HepG2 (cell line): Measurements from ENCODE around the gene RARS2. TPM values are rescaled to one million over a fixed set of nuclear protein-coding genes. Genes with fewer than 3 reads are reported as not detected.

Source experiments
- AFF4 ChIP-seq: sonication (generic); formaldehyde crosslinking; IDR thresholded peaks from 2 replicates; pipeline ENCODE4 v1.4.0; 2020; ENCODE audit warnings: missing genetic modification reagents
- CREB3 ChIP-seq: sonication (generic); formaldehyde crosslinking; IDR thresholded peaks from 2 replicates; pipeline ENCODE4 v1.5.0; 2020; ENCODE audit warnings: missing genetic modification reagents
- GABPA ChIP-seq, 2 experiments: IDR thresholded peaks; 2 replicates each; pipeline ENCODE4 v1.6.1; 2011 to 2016; ENCODE audit warnings: low read depth in 2 of 2, low read length in 1 of 2, missing biosample characterization in 1 of 2, missing genetic modification characterization in 1 of 2
- GATA4 ChIP-seq: sonication (generic); IDR thresholded peaks from 2 replicates; pipeline ENCODE4 v1.6.1; 2016; ENCODE audit warnings: antibody characterized with exemption, low read depth, borderline replicate concordance
- HDAC1 ChIP-seq: sonication (generic); formaldehyde crosslinking; IDR thresholded peaks from 2 replicates; pipeline ENCODE4 v1.5.1; 2020; ENCODE audit warnings: mild to moderate bottlenecking, missing genetic modification reagents
- NKX3-1 ChIP-seq: sonication (generic); formaldehyde crosslinking; IDR thresholded peaks from 2 replicates; pipeline ENCODE4 v1.5.0; 2020; ENCODE audit warnings: missing genetic modification reagents
- SNAPC4 ChIP-seq: sonication (generic); formaldehyde crosslinking; IDR thresholded peaks from 2 replicates; pipeline ENCODE4 v1.4.0; 2020; ENCODE audit warnings: mild to moderate bottlenecking, missing genetic modification reagents
- SRSF9 ChIP-seq: fragments of 200-400 bp; formaldehyde crosslinking; IDR thresholded peaks from 2 replicates; pipeline ENCODE4 v1.6.1; 2018; ENCODE audit warnings: borderline replicate concordance, mild to moderate bottlenecking, low read depth, low read length; ENCODE audit not compliant: insufficient read depth, poor library complexity, severe bottlenecking
- ZFP36L2 ChIP-seq: sonication (generic); formaldehyde crosslinking; IDR thresholded peaks from 2 replicates; pipeline ENCODE4 v1.4.0; 2020; ENCODE audit warnings: missing genetic modification reagents
- ZNF142 ChIP-seq: sonication (generic); formaldehyde crosslinking; IDR thresholded peaks from 2 replicates; pipeline ENCODE4 v1.4.0; 2020; ENCODE audit warnings: missing genetic modification reagents
- ZNF343 ChIP-seq: sonication (generic); formaldehyde crosslinking; IDR thresholded peaks from 2 replicates; pipeline ENCODE4 v1.4.0; 2020; ENCODE audit warnings: mild to moderate bottlenecking, missing genetic modification reagents
- ZNF670 ChIP-seq: sonication (generic); formaldehyde crosslinking; IDR thresholded peaks from 2 replicates; pipeline ENCODE4 v1.8.0; 2022; ENCODE audit warnings: mild to moderate bottlenecking, missing genetic modification reagents, borderline replicate concordance
- ZNF776 ChIP-seq: sonication (generic); formaldehyde crosslinking; IDR thresholded peaks from 2 replicates; pipeline ENCODE4 v1.4.0; 2020; ENCODE audit warnings: mild to moderate bottlenecking, missing genetic modification reagents
- ZNF790 ChIP-seq: sonication (generic); formaldehyde crosslinking; IDR thresholded peaks from 2 replicates; pipeline ENCODE4 v1.8.0; 2022; ENCODE audit warnings: missing genetic modification reagents, mild to moderate bottlenecking, borderline replicate concordance
- polyA plus RNA-seq, 8 experiments: library from polyadenylated mRNA; depleted of rRNA in 3 of 8; stranded (reverse) in 7 of 8; unstranded in 1 of 8; fragments of >200 nt; fragmentation: Illumina TruSeq in 4 of 8; extraction: Trizol in 4 of 8; gene quantifications; 2 replicates each; pipeline versions ENCODE4 v1.2.1 to v1.2.3, GENCODE V29; 2011 to 2016; ENCODE audit warnings: low read depth in 4 of 8, missing spikeins in 1 of 8, mixed read lengths in 1 of 8; ENCODE audit not compliant: insufficient read depth in 1 of 8
- total RNA-seq, 5 experiments: library from RNA; depleted of rRNA; stranded (reverse); fragments of >200 nt; fragmentation: Illumina TruSeq; extraction: Trizol; gene quantifications; 2 replicates each; pipeline ENCODE4 v1.2.3, GENCODE V29; 2016; ENCODE audit warnings: low read depth in 1 of 5

Gene RARS2
- total and polyA plus RNA-seq, 2 of the 13 experiments (the other 11 are each of a cell fraction or from before 2014, with no cell fraction given), result 23.4 to 80.1 TPM

GRCh38 chr6:87583822-87584221 is 6.0 kb downstream of the RARS2 start (continued):
- TF ChIP-seq ZFP36L2 (CRISPR knock-in tag) (no peak), SRSF9 (no peak), AFF4 (no peak), SNAPC4 (CRISPR knock-in tag) (no peak), ZNF343 (CRISPR knock-in tag) (no peak), ZNF670 (no peak), GABPA (IDR thresholded peaks at IDR 0.05; ENCODE audit: low read depth, low read length) (no peak), GABPA (CRISPR knock-in tag; IDR thresholded peaks at IDR 0.05; ENCODE audit: low read depth) (no peak), ZNF142 (CRISPR knock-in tag) (no peak), ZNF790 (CRISPR knock-in tag) (no peak), GATA4 (peak; percentile 85), HDAC1 (CRISPR knock-in tag) (no peak), NKX3-1 (peak; percentile 59; the same call in 1 of the 2 replicates), CREB3 (CRISPR knock-in tag) (no peak), ZNF776 (CRISPR knock-in tag) (no peak)
